AG04450 (cell line): ENCODE results near the gene MEX3C. TPM values are rescaled to one million over a fixed set of nuclear protein-coding genes. Genes with fewer than 3 reads are reported as not detected.

ENCODE experiments used
- CTCF ChIA-PET: fragments of 300-600, 350-600 bp; formaldehyde crosslinking; extraction: SDS; loops from one replicate; lab custom pipeline; 2022; ENCODE audit warnings: antibody characterized with exemption, inconsistent platforms; lab: Charles Lee
- POLR2A ChIA-PET: fragments of 350-600 bp; formaldehyde crosslinking; extraction: SDS; loops from one replicate; lab custom pipeline; 2021; ENCODE audit warnings: antibody characterized with exemption, inconsistent platforms; lab: Yijun Ruan, JAX
- DNase-seq: peaks from one replicate; pipeline ENCODE4 v3.0.0-alpha.2; 2011; ENCODE audit warnings: low read depth, low spot score
- H3K27ac ChIP-seq: one replicate; pipeline ENCODE4 v1.5.1; 2012; ENCODE audit warnings: low read depth, low read length, control low read depth
- H3K27me3 ChIP-seq: one replicate; pipeline ENCODE4 v1.6.0; 2012; ENCODE audit warnings: low read length; ENCODE audit not compliant: control insufficient read depth, insufficient read depth
- H3K4me3 ChIP-seq: 2 replicates; pipeline ENCODE4 v1.5.1; 2011; ENCODE audit warnings: mild to moderate bottlenecking, low read depth, low read length, control low read depth
- H3K9me3 ChIP-seq: 2 replicates; pipeline ENCODE4 v1.5.1; 2012; ENCODE audit warnings: low read length; ENCODE audit not compliant: control insufficient read depth, insufficient read depth
- polyA plus RNA-seq: library from polyadenylated mRNA; depleted of rRNA; stranded (reverse); fragments of >200 nt; gene quantifications from 2 replicates; pipeline ENCODE4 v1.2.3, GENCODE V29; 2011
- TF ChIP-seq, protein P1 (sequence below): IDR thresholded peaks from 2 replicates; pipeline ENCODE4 v1.5.1; 2011; ENCODE audit warnings: low read depth, low read length, control low read depth, inconsistent platforms

The MEX3C gene
- polyA plus RNA-seq, 1 experiment, result 69.7 TPM

GRCh38 chr18:51157215-51157614 lies 40.3 kb downstream of the MEX3C start:
- Histone ChIP-seq H3K4me3 (no peak overlapping the region), H3K9me3 (no peaks in the 10 kb centered on the region; the same call in 1 of the 2 replicates), H3K27ac (no peak overlapping the region), H3K27me3 (no peaks in the 10 kb centered on the region)
- no peak for DNase-seq
- CTCF ChIA-PET, result no interaction called here
- POLR2A ChIA-PET, result no interaction called here
- TF ChIP-seq, protein P1, sequence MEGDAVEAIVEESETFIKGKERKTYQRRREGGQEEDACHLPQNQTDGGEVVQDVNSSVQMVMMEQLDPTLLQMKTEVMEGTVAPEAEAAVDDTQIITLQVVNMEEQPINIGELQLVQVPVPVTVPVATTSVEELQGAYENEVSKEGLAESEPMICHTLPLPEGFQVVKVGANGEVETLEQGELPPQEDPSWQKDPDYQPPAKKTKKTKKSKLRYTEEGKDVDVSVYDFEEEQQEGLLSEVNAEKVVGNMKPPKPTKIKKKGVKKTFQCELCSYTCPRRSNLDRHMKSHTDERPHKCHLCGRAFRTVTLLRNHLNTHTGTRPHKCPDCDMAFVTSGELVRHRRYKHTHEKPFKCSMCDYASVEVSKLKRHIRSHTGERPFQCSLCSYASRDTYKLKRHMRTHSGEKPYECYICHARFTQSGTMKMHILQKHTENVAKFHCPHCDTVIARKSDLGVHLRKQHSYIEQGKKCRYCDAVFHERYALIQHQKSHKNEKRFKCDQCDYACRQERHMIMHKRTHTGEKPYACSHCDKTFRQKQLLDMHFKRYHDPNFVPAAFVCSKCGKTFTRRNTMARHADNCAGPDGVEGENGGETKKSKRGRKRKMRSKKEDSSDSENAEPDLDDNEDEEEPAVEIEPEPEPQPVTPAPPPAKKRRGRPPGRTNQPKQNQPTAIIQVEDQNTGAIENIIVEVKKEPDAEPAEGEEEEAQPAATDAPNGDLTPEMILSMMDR, result no peak

DNA sequence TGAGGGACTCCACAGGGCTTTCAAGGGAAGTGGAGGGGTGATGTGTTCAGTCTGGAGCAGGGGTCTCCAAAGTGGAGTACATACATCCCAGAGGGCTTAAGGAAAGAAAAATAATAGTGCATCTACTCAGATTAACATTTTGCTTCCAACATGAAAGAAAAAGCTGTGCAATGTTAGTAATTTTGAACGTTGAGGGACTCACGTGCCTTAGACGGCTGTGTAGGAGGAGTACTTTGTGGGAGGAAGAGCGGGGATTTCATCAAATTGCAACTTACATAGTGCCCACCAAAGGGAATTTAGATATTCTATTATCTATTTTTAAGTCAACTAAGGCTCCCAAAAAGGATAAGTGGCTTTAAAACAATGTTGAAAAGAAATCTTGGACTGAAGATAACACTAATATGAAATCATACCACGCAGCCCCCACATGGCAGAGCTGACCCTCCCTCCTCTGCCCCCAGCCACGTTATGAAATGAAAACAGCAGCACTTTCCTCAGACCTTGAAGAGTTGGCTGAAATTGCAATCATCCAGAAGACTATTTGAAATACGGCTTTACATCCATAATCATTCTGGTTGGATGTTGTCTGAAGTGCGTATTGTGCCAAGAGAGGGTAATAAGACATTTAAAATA lies 42.9 kb downstream of the MEX3C start:
- no peak for DNase-seq
- TF ChIP-seq, protein P1, result no peak
- H3K27ac ChIP-seq, result no peak overlapping the region

GRCh38 chr18:51153659-51154371 lies 43.7 kb downstream of the MEX3C start:
- TF ChIP-seq, protein P1, result no peak
- Histone ChIP-seq H3K9me3 (no peaks in the 10 kb centered on the region; the same call in 1 of the 2 replicates), H3K27me3 (no peaks in the 10 kb centered on the region), H3K27ac (no peak overlapping the region), H3K4me3 (no peak overlapping the region)
- CTCF ChIA-PET, result no interaction called here
- POLR2A ChIA-PET, result no interaction called here
- no peak for DNase-seq

More for the DNA sequence above, 42.9 kb downstream of the MEX3C start:
- no peaks in the 10 kb centered on the region; the same call in 1 of the 2 replicates for H3K9me3 ChIP-seq
- H3K4me3 ChIP-seq, result no peak overlapping the region
- ChIA-PET POLR2A (no interaction called here), CTCF (no interaction called here)
- H3K27me3 ChIP-seq, result no peaks in the 10 kb centered on the region

GRCh38 chr18:51151568-51152511 lies 45.6 kb downstream of the MEX3C start:
- DNase-seq, result no peak
- Histone ChIP-seq H3K4me3 (no peak overlapping the region), H3K27me3 (no peaks in the 10 kb centered on the region), H3K9me3 (no peaks in the 10 kb centered on the region; the same call in 1 of the 2 replicates), H3K27ac (no peak overlapping the region)
- ChIA-PET POLR2A (no interaction called here), CTCF (interaction anchor here (1.0 kb wide), 1 partner anchor 42 kb away, joined by 6 read pairs; no protein-coding TSS in a partner anchor)
- TF ChIP-seq, protein P1, result no peak
